NCI-H1105 (cell line): Measurements from ENCODE around the gene OTX2.

Source experiments
- DNase-seq: peaks from one replicate; lab custom pipeline; 2025; lab: John Stamatoyannopoulos, UW

The OTX2 gene

DNA sequence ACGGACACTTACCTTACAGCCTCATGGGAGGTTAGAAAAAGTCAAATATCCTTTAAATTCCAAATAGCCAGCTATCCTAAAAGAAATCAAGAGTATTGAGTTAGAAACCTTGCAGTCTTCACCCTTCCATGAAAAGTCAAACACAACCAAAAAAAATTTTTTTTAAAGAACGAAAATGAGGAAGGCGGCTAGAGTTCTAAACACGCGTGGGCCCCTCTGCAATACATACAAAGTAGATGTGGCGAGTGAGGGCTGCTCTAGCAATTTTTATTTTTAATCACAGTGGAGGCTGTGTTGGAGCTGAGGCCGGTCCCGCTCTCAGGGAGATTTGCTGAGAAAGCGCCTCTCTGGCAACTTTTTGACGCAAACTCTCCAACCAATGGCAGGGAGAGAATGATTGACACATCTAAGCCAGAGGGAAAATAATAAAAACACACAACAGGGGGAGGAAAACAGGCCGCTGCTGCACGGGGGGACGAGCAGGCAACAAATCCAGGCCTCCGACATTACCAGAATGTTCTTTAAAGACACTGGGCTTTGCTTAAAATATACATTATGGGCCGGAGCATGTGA, at the start of gene OTX2:
TSS of gene OTX2 (minus strand) at position 333 of the 573 bp plus-strand sequence. CDS start 5,023 bp downstream, outside the sequence.
- no peak for DNase-seq

DNA sequence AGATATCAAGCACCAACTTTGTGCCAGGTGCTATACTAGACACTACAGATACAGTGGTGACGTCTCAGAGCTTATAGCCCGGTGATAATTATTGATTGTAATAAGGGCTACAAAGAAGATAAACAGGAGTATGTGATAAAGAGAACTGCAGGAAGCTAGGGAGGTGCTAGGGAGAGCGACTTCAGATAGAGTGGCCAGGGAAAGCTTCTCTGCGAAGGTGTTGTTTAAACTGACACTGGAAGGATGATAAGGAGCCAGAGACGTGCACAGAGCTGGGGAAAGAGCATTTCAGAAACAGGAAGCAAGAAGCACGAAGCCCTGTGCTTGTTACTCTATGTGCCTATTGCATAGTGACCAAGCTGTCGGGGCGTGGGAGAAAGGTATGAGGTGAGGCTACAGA, 48.1 kb upstream of the OTX2 start:
- no peak for DNase-seq

DNA sequence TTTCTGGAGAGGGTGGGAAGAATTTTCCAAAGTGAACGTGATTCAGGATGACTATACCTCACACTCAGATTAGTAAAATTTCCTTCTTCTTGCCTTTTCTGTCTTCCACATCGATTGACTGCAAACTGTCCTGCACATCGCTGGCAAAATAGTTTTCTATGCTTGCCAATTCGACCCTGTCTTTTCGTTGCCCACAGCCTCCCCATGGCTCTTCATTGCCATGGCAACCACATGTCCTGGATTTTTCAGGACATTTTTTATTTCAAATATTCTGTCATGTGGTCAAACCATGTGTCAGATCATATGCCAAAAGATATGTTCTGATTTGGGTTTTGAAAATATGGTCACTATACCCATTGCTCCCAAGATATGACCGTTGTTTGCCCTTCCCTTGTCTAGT, 46.9 kb upstream of the OTX2 start:
- DNase-seq: no peak

DNA sequence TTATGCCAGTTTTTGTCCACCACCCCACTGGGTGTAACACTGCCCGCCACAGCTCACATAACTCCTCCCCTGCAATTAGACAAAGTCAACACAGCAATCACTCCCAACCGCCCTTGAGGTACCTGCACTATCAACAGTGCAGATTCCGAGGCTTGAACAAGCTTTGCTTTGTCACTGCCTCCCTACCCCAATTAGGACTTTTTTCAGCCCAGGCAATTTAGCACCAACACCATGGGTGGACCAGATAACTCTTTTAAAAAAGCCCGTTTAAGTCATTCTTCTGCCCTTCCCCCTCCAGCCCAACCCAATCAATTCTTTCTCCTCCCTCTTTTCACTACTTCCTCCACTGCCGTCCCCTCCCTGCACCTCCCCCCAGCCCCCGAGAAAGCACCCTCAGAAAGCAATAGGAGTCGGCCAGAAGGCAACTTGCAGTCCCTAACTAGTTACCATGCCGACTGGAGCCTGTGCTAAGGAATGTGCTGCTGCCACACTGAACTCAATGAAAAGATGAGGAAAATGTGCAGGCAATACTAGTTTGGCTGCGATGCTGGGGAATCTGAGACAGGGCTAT, 45.7 kb upstream of the OTX2 start:
- DNase-seq: peak; percentile 84

DNA sequence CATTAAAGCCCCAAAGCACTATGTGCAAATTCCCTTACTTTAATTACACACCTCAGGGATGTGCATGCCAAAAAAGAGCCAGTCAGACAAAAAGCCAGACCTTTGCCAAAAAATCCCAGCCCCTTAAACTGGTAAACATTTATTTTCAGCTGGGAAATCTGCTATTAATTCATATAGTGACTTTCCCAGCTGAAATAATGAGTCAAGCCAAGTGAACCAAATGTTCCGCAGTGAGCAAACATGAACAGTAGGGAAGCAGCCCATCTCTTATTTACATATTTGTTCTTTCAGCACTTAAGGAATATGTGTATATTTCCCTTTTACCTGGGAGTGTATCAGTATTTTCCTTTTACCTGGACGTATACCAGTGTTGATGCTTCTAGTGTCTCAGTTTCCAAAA, 44.0 kb upstream of the OTX2 start:
- no peak for DNase-seq

DNA sequence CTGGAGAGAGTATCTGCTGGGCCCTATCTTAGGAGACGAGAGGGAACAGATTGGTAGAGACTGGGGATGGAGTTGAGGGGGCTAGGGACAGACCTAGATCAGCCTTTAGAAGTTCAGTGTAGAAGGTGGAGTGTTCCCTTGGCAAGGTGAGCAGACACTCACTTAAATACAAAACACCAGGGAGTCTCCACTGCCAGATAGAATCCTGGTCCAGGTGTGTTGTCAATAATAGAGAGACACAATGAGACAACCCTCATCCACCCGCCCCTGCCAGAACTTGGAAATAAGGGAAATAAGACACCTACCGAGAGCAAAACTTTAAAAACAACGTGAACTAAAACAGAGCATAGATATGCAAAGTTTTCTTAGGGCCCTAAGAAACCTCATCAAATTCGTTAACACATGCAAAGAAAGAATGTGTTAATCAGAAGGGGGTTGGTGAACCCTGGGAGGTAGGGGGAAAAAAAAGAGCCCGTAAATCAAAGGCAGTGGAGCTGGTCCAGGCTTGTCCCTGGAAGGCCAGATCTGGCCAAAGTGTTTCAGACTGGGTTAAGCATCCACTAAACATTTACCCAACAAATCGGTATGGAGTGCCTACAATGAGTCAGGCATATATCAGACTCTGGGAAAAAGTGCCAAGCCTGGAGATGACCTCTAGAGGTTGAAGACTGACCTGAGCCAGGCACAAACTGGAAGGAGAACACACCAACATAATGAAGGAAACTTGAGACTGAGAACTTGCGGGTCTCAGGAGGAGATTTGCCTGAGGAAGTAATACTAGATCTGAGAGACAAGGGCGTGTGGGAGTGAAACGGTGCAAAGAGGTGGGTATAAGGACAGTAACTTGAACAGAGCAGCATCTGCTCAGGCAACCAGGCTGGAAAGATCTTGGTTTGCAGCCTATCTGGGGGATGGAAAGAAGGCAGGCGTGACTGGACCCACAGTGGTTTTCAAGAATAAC, 37.0 kb upstream of the OTX2 start:
- no peak for DNase-seq

DNA sequence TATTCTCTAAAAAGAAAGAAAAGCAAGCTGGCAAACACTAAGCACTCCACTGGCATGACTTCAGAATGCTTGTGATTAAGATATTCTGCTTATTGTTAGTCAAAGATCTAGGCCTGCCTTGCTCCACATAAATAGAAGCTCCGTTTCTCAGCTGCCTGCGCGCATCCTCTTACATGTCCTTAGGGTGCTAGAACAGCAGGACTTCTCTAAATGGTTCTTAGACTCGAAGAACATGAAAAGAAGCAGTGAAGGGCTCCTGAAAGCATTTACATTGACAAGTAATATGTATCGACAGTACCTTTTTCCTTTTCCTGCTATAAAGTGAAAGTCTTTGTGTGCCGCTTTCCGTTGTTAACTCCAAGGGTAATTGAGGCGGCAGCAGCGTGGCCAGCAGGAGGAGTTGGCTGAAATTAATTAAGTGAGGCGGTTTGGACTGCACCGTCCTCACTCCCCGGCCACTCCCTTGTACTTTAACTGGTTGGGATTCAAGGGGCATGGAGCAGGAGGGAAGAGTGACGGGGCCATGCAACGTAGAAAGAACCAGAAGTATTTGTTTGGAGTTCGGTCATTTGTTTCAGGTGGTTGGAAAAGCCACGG, 34.2 kb upstream of the OTX2 start:
- DNase-seq: no peak

DNA sequence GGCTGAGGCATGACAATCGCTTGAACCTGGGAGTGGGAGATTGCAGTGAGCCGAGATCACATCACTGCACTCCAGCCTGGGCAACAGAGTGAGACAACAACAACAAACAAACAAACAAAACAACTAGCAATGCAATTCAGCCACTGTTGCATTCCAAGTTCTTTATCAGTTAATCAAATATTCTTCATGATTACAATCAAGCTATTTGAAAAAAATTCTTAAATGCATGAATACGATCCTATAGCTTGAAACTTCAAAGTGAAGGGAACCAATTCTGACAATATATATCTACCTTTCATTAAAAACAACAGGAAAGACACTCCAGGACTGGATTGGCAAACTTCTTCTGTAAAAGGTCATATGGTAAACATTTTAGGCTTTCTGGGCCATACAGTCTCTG, 31.3 kb upstream of the OTX2 start:
- DNase-seq: no peak

DNA sequence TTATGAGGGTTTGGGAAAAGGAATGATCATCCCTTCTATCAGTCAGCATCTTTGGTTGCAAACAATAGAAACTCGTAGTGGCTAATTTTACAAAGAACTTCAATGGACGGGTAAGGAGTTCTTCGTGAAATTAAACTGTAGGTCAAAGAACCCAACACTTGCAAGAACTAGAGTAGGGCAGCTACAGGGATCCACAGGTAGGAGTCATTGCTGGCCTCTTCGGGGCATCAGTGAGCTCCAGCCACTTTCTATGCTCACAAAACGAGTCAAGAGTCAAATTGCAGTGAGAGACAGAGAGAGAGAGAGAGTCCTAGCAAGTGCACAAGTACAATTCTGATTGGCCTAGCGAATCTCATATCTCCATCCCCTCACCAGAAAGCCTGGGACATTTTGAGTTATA, 29.9 kb upstream of the OTX2 start:
- DNase-seq: no peak

DNA sequence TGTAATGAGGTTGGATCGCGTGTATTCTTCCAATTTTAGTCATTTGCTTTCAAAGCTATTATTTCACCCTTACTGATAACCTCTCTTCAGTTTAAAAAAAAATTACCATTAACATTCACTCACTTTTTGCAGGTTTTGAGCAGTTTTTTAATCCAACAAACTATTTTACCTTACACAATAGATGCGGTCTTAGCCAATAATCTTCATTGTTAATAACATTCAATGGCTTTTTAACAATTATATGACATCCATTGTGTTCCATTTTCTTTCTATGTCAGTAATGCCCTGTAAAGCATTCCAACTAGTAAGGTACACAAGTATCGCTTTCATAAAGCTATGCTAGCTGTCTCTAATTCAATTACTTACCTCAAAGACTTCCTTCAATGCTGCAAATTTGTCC, 18.9 kb upstream of the OTX2 start:
- no peak for DNase-seq

DNA sequence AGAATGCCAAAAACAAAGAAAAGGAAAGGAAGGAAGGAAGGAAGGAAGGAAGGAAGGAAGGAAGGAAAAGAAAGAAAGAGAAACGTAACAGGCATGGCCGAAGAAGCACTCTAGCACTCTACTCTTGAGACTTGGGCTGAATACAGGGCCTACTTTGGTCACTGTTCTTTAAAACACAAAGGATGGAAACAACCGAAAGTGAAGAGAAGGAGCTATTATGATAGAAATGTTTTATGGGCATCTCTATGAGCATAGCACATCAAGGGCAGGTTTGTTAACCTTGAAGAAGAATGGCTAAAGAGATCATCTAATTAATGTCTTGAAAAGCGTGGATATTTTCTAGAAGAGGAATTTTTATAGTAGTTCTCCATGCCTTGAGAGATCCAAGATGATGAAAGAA, 15.9 kb upstream of the OTX2 start:
- no peak for DNase-seq

DNA sequence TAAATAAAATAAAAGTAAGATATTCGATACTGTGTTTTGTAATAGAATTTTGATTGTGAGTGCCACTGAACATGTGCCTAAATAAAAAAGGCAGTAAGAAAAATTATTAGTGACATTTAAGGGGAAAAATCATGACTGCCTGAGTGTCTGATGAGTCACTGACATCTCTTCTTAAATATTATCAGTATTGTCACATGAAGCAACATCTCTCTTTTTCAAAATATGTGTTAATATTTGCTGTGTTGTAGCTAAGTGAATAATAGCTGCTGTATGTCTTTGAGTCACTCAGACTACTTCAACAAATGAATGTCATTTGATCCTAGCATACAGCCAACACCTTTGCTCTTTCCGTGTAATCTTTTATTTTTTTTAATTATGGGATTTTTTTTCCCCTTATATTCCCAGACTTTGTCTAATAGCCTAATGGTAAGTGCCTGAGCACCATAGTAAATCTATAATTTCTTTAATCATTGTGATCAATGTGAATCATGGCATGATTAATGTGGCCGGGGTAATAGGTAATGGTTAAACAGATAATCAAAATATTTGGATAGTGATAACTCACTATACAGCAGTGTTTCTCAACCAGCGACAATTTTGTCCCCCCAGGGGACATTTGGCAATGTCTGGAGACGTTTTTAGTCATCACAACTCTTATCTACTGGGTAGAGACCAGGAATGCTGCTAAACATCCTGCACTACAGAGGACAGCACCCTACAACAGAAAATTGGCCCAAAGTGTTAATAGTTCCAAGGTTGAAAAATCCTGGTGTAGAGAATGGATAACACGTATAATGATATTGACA, 11.7 kb upstream of the OTX2 start:
- no peak for DNase-seq

DNA sequence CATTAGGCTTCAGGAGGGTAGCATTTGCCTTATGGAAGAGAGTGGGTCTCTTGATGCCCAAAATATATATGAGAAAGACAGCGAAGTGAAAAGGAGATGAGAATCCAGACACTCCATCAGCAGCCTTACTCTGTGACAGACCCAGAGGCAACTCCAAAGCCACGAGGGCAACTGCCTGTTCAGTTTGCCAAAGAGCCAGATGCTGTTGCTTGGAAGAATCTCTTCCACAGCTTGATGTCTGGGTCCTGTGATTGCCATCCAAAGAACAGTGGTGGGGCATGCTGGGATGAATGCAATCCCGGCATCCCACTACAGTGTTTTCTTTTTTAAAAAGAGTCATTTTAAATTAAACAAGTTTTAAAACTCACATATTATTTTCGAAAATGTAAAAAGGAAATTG, 10.9 kb upstream of the OTX2 start:
- no peak for DNase-seq

DNA sequence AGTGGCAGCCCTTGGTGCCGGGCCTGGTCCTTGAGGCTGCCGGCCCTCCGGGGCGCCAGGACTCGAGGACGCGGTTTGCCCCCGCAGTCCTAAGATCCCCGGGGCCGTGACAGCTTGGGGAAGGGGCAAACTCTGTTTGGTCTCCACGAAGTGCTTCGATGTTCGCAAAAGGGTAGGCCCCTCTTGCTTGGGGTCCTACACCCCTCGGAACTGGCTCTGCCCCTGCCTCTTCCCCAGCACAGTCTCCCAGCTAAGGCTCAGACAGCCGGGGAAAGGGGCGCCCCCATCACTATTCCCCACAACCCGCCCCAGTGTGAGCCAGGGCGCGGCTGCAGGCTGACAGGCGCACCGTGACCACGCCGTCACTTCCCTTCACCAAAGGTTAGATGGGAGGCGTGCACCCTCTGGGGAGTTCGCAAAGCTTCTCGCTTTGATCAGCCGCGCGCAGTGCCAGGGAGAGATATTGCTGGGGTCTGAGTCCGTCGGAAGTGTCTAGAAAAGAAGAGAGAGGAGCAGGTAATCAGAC, 7.2 kb upstream of the OTX2 start:
- DNase-seq: no peak

DNA sequence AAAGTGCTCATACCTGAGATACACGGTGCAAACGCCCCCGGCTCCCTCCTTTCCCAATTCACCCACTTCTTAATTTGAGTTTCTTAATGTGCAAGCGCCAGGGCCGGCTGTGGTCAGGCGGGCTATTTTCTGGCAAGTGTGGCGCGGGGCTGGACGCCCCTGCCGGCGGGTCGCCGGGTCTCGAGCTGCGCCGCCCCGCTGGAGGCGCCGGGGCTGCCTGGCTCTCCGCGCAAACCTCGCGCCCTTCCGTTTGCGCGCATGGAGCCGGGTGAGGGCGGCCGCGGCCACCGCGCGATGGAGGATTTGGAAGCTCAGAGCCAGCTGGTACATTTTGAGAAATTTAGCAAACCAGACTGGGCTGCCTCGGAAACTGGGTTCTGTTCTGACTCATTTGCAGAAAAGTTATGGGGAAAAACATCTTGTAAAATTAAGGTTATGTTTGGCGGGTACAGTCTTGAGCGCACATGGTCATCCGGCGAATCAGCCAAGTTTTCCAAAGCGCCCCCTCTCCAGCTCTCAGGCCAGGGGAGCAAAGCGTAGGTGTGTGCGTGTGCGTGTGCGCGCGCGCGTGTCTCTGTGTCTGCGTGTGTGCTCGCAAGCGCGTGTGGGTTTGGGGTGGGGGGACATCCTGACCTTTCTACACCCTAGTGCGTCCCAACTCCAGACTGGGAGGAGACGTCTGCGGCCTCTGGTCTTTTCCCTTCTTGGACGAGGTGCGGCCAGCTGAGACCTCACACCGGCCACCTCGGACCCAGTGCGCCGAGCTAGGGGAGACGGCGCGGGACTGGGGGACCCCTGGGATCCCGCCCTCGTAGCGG, 6.5 kb upstream of the OTX2 start:
- no peak for DNase-seq

DNA sequence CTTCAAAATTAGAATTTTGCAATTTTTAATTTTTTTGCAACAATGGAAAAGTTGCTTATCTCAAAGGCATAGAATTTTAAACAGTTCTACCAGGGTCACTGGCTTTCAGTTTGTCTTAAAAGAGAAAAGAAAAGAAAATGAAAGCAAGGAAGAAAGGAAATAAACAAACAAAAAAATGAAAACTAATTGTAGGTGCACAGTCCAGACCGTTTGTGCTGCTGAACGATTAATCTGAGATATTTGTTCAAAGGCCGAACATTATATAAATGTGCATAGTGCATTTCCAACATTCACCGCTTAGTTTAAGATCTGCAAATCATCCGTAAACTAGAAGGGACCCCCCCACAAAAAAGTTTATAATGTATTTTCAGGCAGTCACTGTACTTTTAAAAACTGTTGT, 5.5 kb upstream of the OTX2 start:
- DNase-seq: no peak

DNA sequence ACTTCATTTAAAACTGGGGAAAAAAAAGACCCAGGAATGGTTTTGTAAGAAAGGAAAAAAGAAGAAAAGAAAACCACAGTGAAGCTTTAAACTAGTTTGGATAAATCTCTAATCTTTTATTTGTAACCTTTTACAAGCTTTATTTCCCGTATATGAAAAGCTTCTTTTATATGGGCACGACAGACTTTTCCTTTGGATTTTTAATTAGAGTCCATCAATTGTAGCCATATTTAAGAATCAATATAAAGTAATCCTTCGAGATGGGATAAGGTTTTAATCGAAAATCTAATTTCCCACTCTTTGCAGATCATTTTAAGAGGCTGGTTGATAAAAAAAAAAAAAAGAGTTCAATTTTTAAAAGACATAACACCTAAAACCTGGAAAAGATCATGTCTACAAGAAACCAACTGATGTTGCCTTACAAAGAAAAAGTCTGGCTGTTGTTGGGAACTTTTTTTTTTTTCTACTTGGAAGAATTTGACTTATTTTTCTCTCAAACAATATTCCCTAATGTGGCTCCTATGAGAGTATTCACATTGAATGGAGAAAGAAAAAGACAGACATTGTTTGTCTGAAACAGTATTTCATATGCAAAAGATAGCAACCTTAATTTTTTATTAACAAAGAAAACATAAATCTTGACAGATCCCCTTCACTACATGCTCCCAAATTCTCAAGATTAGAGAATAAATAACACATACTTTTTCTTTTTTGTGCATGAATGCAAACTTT, 4.9 kb upstream of the OTX2 start:
- DNase-seq: no peak

DNA sequence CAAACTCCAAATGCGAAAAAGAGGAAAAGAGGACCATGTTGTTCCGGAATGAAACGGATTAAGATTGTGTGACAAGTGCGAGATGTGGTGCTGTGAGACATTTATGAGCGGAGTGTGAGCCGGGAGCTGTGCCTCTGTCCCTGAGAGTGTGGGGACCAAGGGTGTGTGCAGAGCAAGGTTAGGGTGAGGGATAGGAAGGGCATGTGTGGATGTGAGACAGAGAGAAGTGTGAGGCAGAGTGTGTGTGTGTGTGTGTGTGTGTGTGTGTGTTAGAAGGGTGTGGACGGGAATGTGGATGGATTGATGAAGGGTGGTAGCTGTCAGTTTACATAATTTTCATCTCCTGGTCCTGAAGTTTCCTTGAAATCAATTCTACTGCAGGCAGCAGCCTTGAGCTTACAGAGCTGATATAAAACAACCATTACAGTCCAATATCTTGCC, 4.3 kb upstream of the OTX2 start:
- no peak for DNase-seq

DNA sequence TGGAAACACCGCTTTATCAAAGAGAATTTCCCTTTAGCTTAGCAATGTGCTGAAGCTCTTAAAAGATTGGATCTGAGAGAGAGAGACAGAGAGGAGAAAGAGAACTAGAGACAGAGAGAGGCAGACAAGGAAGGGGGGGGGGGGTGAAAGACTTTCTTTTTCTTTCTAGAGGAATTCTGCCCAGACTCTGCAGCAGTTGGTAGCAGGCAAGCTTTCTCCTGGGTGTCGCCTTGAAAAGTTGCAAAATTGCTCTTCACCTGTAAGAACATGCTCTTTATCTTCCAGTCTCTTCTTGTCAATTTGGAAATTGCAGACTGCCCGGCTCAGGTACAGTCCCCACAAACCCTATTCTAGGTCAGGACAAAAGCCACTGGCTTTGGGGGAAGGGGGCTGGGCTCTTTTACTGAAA, 2.9 kb upstream of the OTX2 start:
- DNase-seq: no peak
